ENCODE measurements around the gene PSMC3.

PSMC3 gene

GRCh38 chr11:47443028-47443700 is 16.9 kb upstream of the PSMC3 start:
- DNase-seq (ENCODE audit: low read depth) = no peak

- no peak for DNase-seq (ENCODE audit: low read depth)
Observed at GRCh38 chr11:47442514-47442913, 16.3 kb upstream of the PSMC3 start.

GRCh38 chr11:47441421-47441820 is 15.2 kb upstream of the PSMC3 start:
- DNase-seq (ENCODE audit: low read depth) = no peak

- no peak for DNase-seq (ENCODE audit: low read depth)
Observed at GRCh38 chr11:47440054-47440476, 13.8 kb upstream of the PSMC3 start.

GRCh38 chr11:47438721-47439120 is 12.5 kb upstream of the PSMC3 start:
- no peak for DNase-seq (ENCODE audit: low read depth)

GRCh38 chr11:47437746-47438418 is 11.6 kb upstream of the PSMC3 start:
- no peak for DNase-seq (ENCODE audit: low read depth)

- DNase-seq (ENCODE audit: low read depth) = no peak
Observed at GRCh38 chr11:47437218-47437745, 11.0 kb upstream of the PSMC3 start.

- DNase-seq (ENCODE audit: low read depth) = no peak
Observed at GRCh38 chr11:47436726-47437125, 10.5 kb upstream of the PSMC3 start.

GRCh38 chr11:47435687-47436086 is 9.4 kb upstream of the PSMC3 start:
- DNase-seq (ENCODE audit: low read depth) = no peak

- DNase-seq (ENCODE audit: low read depth) = peak; percentile 94
Observed at GRCh38 chr11:47434011-47434786, 8.0 kb upstream of the PSMC3 start.

GRCh38 chr11:47433157-47433556 is 6.9 kb upstream of the PSMC3 start:
- DNase-seq (ENCODE audit: low read depth) = no peak

GRCh38 chr11:47431356-47432083 is 5.3 kb upstream of the PSMC3 start:
- DNase-seq (ENCODE audit: low read depth) = no peak

GRCh38 chr11:47430524-47430923 is 4.3 kb upstream of the PSMC3 start:
- DNase-seq (ENCODE audit: low read depth) = no peak

- no peak for DNase-seq (ENCODE audit: low read depth)
Observed at GRCh38 chr11:47425611-47426010, 628 bp downstream of the PSMC3 start.

GRCh38 chr11:47418454-47419259 is 7.6 kb downstream of the PSMC3 start:
- no peak for DNase-seq (ENCODE audit: low read depth)

GRCh38 chr11:47417712-47418111 is 8.5 kb downstream of the PSMC3 start:
- no peak for DNase-seq (ENCODE audit: low read depth)

- peak; percentile 91 for DNase-seq (ENCODE audit: low read depth)
Observed at GRCh38 chr11:47415949-47416472, 10.2 kb downstream of the PSMC3 start.

GRCh38 chr11:47415091-47415854 is 11.0 kb downstream of the PSMC3 start:
- DNase-seq (ENCODE audit: low read depth) = no peak

- no peak for DNase-seq (ENCODE audit: low read depth)
Observed at GRCh38 chr11:47414685-47415070, 11.6 kb downstream of the PSMC3 start.

Measured in stromal cell of bone marrow (primary cell).